Adrenal gland (tissue), 12 donors: ENCODE data around the gene LHPP. TPM values are rescaled to one million over a fixed set of nuclear protein-coding genes. Genes with fewer than 3 reads are reported as not detected.

Experiments used
- DNase-seq, 7 donors: peaks; one replicate each; pipeline ENCODE4 v3.0.0-alpha.2; 2019 to 2020
- H3K27ac ChIP-seq, 5 donors: fragments of 200-600 bp; sonication (generic) in 4 of 5; 1 replicate in 3 of 5; 2 replicates in 2 of 5; pipeline versions ENCODE4 v1.5.1 to v1.8.0; 2016 to 2020; ENCODE audit warnings: mild to moderate bottlenecking in 1 of 5
- H3K27me3 ChIP-seq: fragments of 200-600 bp; 2 replicates; pipeline ENCODE4 v1.8.0; 2021
- H3K36me3 ChIP-seq, 2 donors: fragments of 200-600 bp; replicated peaks in 1 of 2; 1 replicate in 1 of 2; 2 replicates in 1 of 2; pipeline versions ENCODE4 v1.5.1 to v1.8.0; 2018 to 2022
- H3K4me1 ChIP-seq, 2 donors: fragments of 200-600 bp; replicated peaks in 1 of 2; 1 replicate in 1 of 2; 2 replicates in 1 of 2; pipeline versions ENCODE4 v1.5.1 to v1.8.0; 2018 to 2021
- H3K4me3 ChIP-seq, 4 donors: fragments of 200-600 bp; sonication (generic) in 3 of 4; one replicate each; pipeline ENCODE4 v1.5.1; 2016 to 2018
- H3K9me3 ChIP-seq, 3 donors: fragments of 200-600 bp; sonication (generic) in 1 of 3; replicated peaks in 1 of 3; 1 replicate in 2 of 3; 2 replicates in 1 of 3; pipeline versions ENCODE4 v1.5.1 to v1.8.0; 2016 to 2021
- POLR2A ChIP-seq, 2 donors: fragments of 450-650 bp; IDR thresholded peaks; one replicate each; pipeline ENCODE4 v1.6.1; 2017; ENCODE audit warnings: antibody characterized with exemption in 2 of 2, mild to moderate bottlenecking in 2 of 2, moderate library complexity in 1 of 2
- WGBS, 4 donors: extraction: QIAGEN DNeasy Blood & Tissue Kit in 2 of 4; methylation state at CpG; one replicate each; pipeline versions ENCODE4 v1.1.5 to v1.1.7; 2013 to 2017; 5-methylcytosine and 5-hydroxymethylcytosine counted together
- intact Hi-C, 2 donors: fragments of 100-400 bp; cut with DNase I; formaldehyde crosslinking; loops; one replicate each; pipeline versions ENCODE4 v1.14.1 to v1.15.0; 2022 to 2023
- polyA plus RNA-seq, 3 donors: library from polyadenylated mRNA; stranded (reverse); fragments of 200-250 nt in 2 of 3; fragments of 350-450 nt in 1 of 3; fragmentation: Illumina TruSeq in 1 of 3; extraction: RNeasy Lipid Tissue Mini Kit (QIAGEN cat#74804) in 1 of 3; gene quantifications; one replicate each; pipeline ENCODE4 v1.2.3, GENCODE V29; 2013 to 2014
- total RNA-seq, 9 donors: library from RNA; depleted of rRNA in 4 of 9; stranded (reverse); fragments of >200 nt in 4 of 9; fragments of 120-200 nt in 1 of 9; fragmentation: NEBNext Ultra II Directional in 1 of 9; extraction: Animal tissue kit (Norgen Biotek cat#: 25700) in 1 of 9; gene quantifications; one replicate each; pipeline versions ENCODE4 v1.1.0 to v1.2.4, GENCODE V29; 2013 to 2023
- TF ChIP-seq, protein P1 (sequence below), 6 experiments: fragments of 450-650 bp in 4 of 6; fragments of 200-600 bp in 2 of 6; sonication (generic) in 1 of 6; IDR thresholded peaks; 1 replicate in 5 of 6; 2 replicates in 1 of 6; pipeline versions ENCODE4 v1.5.1 to v1.8.0; 2016 to 2021; ENCODE audit warnings: antibody characterized with exemption in 6 of 6, mild to moderate bottlenecking in 2 of 6, moderate library complexity in 1 of 6
- donor health status: healthy with polysubstance abuse.
- donor health status: Bipolar disorder and iron deficiency.
- donor health status: DM: yes; HTN: yes; CAD: no.
- donor health status: DM: no; HTN: no; CAD: no.
- donor health status: DM: no; HTN: no; CAD: no.
- donor health status: DM: yes; HTN: yes; CAD: no.

The LHPP gene
- total and polyA plus RNA-seq, 12 donors, result 10.5 to 70.1 (median 43.4) TPM

DNA sequence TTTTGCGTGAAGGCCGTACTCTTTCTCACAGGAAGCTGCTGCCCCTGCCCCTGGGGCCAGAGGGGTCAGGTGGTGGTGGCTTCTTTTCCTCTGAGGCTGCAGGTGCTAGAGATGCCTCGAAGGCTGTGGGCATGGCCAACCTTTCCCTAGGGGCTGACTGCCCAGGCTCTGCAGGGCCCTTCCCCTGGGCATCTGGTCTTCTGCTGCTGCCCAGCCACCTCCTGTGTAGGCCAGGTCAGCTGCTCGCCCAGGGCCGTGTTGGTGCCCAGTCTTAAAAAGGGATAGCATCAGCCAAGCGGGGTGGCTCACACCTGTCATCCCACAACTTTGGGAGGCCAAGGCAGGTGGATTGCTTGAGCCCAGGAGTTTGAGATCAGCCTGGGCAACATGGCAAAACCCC is 168.2 kb downstream of the LHPP start:
- intact Hi-C loops, result loop anchor here (5.0 to 10.0 kb wide), 2 partner anchors 95 to 107 kb away; no protein-coding TSS in a partner anchor
- Histone ChIP-seq H3K36me3 (no peaks in the 10 kb centered on the region), H3K9me3 (no peaks in the 10 kb centered on the region), H3K4me3 (no peak overlapping the region), H3K4me1 (peaks cover 14 to 55% of the 10 kb centered on the region in 2 donors), H3K27me3 (no peaks in the 10 kb centered on the region), H3K27ac (peak overlapping the region in 2 of 5 donors; percentile 21 to 74)
- WGBS, 4 donors, result 78 to 95% (median 85%) methylated on average over 3 to 6 of the region's 6 CpGs
- no peak for DNase-seq
- no peak for TF ChIP-seq POLR2A (IDR thresholded peaks at IDR 0.05)
- TF ChIP-seq, protein P1, sequence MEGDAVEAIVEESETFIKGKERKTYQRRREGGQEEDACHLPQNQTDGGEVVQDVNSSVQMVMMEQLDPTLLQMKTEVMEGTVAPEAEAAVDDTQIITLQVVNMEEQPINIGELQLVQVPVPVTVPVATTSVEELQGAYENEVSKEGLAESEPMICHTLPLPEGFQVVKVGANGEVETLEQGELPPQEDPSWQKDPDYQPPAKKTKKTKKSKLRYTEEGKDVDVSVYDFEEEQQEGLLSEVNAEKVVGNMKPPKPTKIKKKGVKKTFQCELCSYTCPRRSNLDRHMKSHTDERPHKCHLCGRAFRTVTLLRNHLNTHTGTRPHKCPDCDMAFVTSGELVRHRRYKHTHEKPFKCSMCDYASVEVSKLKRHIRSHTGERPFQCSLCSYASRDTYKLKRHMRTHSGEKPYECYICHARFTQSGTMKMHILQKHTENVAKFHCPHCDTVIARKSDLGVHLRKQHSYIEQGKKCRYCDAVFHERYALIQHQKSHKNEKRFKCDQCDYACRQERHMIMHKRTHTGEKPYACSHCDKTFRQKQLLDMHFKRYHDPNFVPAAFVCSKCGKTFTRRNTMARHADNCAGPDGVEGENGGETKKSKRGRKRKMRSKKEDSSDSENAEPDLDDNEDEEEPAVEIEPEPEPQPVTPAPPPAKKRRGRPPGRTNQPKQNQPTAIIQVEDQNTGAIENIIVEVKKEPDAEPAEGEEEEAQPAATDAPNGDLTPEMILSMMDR (IDR thresholded peaks at IDR 0.05), result no peak

DNA sequence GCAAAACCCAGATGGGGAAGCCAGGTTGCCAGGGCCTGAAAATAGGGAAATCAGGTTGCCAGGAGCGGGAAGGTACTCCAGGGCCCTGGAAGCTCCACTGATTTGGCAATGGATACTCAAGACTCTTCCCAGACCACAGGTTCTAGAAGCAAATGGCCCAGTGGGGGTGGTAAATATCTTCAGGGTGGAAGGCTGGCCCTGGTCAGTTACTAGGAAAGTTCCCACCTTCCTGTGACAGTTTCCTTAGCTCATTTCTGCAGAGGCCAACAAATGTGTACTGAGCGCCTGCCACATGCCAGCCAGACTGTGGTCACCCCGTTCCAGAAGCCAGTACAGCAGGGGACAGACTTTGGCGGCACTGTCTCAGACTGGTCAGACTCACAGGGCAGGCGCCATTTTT is 168.9 kb downstream of the LHPP start:
- H3K27ac ChIP-seq, result peak overlapping the region in 2 of 5 donors; percentile 21 to 74
- WGBS, 4 donors, result 95 to 100% (median 99%) methylated on average over 5 of the region's 5 CpGs
- peaks cover 14 to 49% of the 10 kb centered on the region in 2 donors for H3K4me1 ChIP-seq
- H3K4me3 ChIP-seq, result no peak overlapping the region
- intact Hi-C loops, result no loop called here
- TF ChIP-seq, protein P1 (IDR thresholded peaks at IDR 0.05), result no peak
- no peak for TF ChIP-seq POLR2A (IDR thresholded peaks at IDR 0.05)
- no peak for DNase-seq
- H3K9me3 ChIP-seq, result no peaks in the 10 kb centered on the region
- H3K36me3 ChIP-seq, result no peaks in the 10 kb centered on the region
- H3K27me3 ChIP-seq, result no peaks in the 10 kb centered on the region

DNA sequence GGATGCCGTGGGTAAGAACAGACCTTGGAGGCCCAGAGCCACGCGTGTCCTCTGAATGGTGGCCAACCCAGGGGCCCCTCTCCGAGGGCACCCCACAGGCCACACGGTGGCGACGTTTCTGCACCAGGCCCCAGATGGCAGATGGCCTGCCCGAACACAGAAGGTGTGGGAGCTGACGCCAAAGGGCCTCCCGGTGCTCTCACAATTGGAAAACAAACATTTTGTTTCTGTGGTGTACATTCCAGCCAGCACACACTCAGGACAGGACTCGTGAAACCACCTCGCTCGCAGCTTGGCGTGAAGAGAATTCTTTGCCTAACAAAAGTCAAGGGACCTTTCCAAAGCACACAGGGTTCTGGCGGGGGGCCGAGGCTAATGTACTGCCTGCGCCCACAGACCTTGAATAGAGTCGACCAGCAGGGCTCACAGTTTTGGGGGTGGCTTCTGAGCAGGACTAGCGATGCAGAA is 170.5 kb downstream of the LHPP start:
- 62 to 74% (median 71%) methylated on average over 12 to 19 of the region's 19 CpGs for WGBS, 4 donors
- TF ChIP-seq, protein P1 (IDR thresholded peaks at IDR 0.05), result peak in 4 of 6 experiments; percentile 20 to 29 (median 29)
- no peak for TF ChIP-seq POLR2A (IDR thresholded peaks at IDR 0.05)
- DNase-seq, result peak in 2 of 7 donors; percentile 37 to 50
- peaks cover 10 to 48% of the 10 kb centered on the region in 2 donors for H3K4me1 ChIP-seq
- H3K27me3 ChIP-seq, result no peaks in the 10 kb centered on the region
- peak overlapping the region in 2 of 5 donors; percentile 57 to 74 for H3K27ac ChIP-seq
- no peaks in the 10 kb centered on the region for H3K36me3 ChIP-seq
- no peaks in the 10 kb centered on the region for H3K9me3 ChIP-seq
- H3K4me3 ChIP-seq, result no peak overlapping the region
- intact Hi-C loops, result no loop called here

DNA sequence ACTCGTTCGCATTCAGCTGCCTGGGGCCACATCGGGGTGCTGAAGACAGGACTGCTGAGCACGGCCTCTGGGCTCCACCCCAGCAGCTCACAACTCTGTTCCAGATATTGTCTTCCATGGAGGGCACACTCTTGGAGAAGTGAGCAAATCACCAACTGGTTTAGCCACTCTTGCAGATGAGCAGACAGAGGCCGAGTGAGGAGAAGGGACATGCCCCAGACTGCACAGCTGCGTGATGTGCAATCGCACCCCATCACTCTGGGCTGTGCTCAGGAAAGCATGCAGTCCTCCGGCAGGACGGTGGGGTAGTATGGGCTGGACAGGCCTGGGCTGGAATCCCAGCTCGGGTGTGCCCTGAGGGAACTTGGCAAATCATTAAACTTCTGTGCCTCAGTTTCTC is 170.9 kb downstream of the LHPP start:
- Histone ChIP-seq H3K4me1 (peaks cover 5 to 43% of the 10 kb centered on the region in 2 donors), H3K9me3 (no peaks in the 10 kb centered on the region), H3K36me3 (no peaks in the 10 kb centered on the region), H3K27me3 (no peaks in the 10 kb centered on the region), H3K4me3 (no peak overlapping the region), H3K27ac (peak overlapping the region in 1 of 5 donors; percentile 74)
- TF ChIP-seq, protein P1 (IDR thresholded peaks at IDR 0.05), result no peak
- TF ChIP-seq POLR2A (IDR thresholded peaks at IDR 0.05), result no peak
- 83 to 93% (median 89%) methylated on average over 9 to 10 of the region's 10 CpGs for WGBS, 4 donors
- intact Hi-C loops, result no loop called here
- DNase-seq, result no peak
